GM12878 (cell line): ENCODE results near the gene ZSWIM7. TPM values are rescaled to one million over a fixed set of nuclear protein-coding genes. Genes with fewer than 3 reads are reported as not detected.
A peak's percentile ranks its signal among the peaks of the same experiment; 100 is the strongest.

Experiments used
- ATAC-seq: fragments of 200-7000 bp; cut with Tn5 transposase; 3 replicates; pipeline ENCODE4 v1.9.1; 2020; ENCODE audit warnings: mild to moderate bottlenecking, moderate library complexity
- BruUV-seq: library from RNA; stranded (reverse); fragments of 400-500 nt; replicated peaks from 2 replicates; lab custom pipeline; 2021; lab: Mats Ljungman, UMichigan
- CTCF ChIA-PET: fragments of 300-600 bp; sonication (Branson Sonifier 250); formaldehyde crosslinking; extraction: SDS; loops from one replicate; lab custom pipeline; 2021; ENCODE audit warnings: inconsistent platforms; lab: Yijun Ruan, JAX
- POLR2A ChIA-PET: fragments of 350-600 bp; formaldehyde crosslinking; extraction: SDS; loops from one replicate; lab custom pipeline; 2021; ENCODE audit warnings: inconsistent platforms; lab: Charles Lee
- RAD21 ChIA-PET: fragments of 300-600 bp; sonication (Branson Sonifier 250); formaldehyde crosslinking; loops from one replicate; lab custom pipeline; 2023; ENCODE audit warnings: antibody characterized with exemption; ENCODE audit not compliant: unreplicated experiment; lab: Charles Lee
- SMC1A ChIA-PET: fragments of 300-600 bp; sonication (Branson Sonifier 250); formaldehyde crosslinking; loops from one replicate; lab custom pipeline; 2023; ENCODE audit not compliant: unreplicated experiment, uncharacterized antibody; lab: Charles Lee
- DNase-seq: peaks from one replicate; pipeline ENCODE4 v3.0.0-alpha.2; 2011; ENCODE audit warnings: low read depth, low spot score
- FAIRE-seq: peaks from 3 replicates; lab custom pipeline; 2011; peaks lifted over from hg19 to GRCh38; lab: Jason Lieb, UNC
- H2AFZ ChIP-seq: 2 replicates; pipeline ENCODE4 v1.6.0; 2011; ENCODE audit warnings: low read depth, low read length, control low read depth; ENCODE audit not compliant: control insufficient read depth
- H3K27ac ChIP-seq: 2 replicates; pipeline ENCODE4 v1.5.1; 2011; ENCODE audit warnings: control low read depth; ENCODE audit not compliant: control insufficient read depth, insufficient read depth
- H3K27me3 ChIP-seq, 2 experiments: replicated peaks in 1 of 2; 2 replicates each; pipeline versions ENCODE4 v1.6.0 to v1.6.1; 2011; ENCODE audit warnings: low read length in 1 of 2; ENCODE audit not compliant: control insufficient read depth in 2 of 2, insufficient read depth in 2 of 2
- H3K36me3 ChIP-seq, 2 experiments: 2 replicates each; pipeline ENCODE4 v1.5.1; 2011; ENCODE audit warnings: low read length in 1 of 2; ENCODE audit not compliant: control insufficient read depth in 2 of 2, insufficient read depth in 2 of 2
- H3K4me1 ChIP-seq: 2 replicates; pipeline ENCODE4 v1.6.1; 2011; ENCODE audit warnings: mild to moderate bottlenecking, low read length, moderate library complexity, mixed read lengths; ENCODE audit not compliant: control insufficient read depth, insufficient read depth
- H3K4me2 ChIP-seq: 2 replicates; pipeline ENCODE4 v1.6.0; 2011; ENCODE audit warnings: control low read depth; ENCODE audit not compliant: control insufficient read depth, insufficient read depth
- H3K4me3 ChIP-seq: fragments of 200-600 bp; sonication (generic); 2 replicates; pipeline ENCODE4 v1.5.1; 2016
- H3K79me2 ChIP-seq: 2 replicates; pipeline ENCODE4 v1.6.0; 2011; ENCODE audit warnings: low read length; ENCODE audit not compliant: control insufficient read depth, insufficient read depth
- H3K9ac ChIP-seq: 2 replicates; pipeline ENCODE4 v1.8.0; 2011; ENCODE audit warnings: low read length, control low read depth, mixed read lengths; ENCODE audit not compliant: control insufficient read depth, insufficient read depth
- H3K9me3 ChIP-seq: replicated peaks from 3 replicates; pipeline ENCODE4 v1.5.1; 2011; ENCODE audit warnings: mild to moderate bottlenecking, low read length; ENCODE audit not compliant: control insufficient read depth, insufficient read depth
- H4K20me1 ChIP-seq: 2 replicates; pipeline ENCODE4 v1.6.0; 2011; ENCODE audit not compliant: control insufficient read depth, insufficient read depth
- BCL11A ChIP-seq: IDR thresholded peaks from 2 replicates; pipeline ENCODE4 v1.6.1; 2011; ENCODE audit warnings: low read depth, low read length
- LARP7 ChIP-seq: fragments of 450-650 bp; IDR thresholded peaks from 2 replicates; pipeline ENCODE4 v1.6.1; 2017; ENCODE audit warnings: mild to moderate bottlenecking
- MEF2B ChIP-seq: fragments of 450-650 bp; IDR thresholded peaks from 2 replicates; pipeline ENCODE4 v1.6.1; 2018; ENCODE audit warnings: mild to moderate bottlenecking, moderate library complexity; ENCODE audit not compliant: partially characterized antibody, poor library complexity, severe bottlenecking
- RFX5 ChIP-seq: IDR thresholded peaks from 2 replicates; pipeline ENCODE4 v1.6.1; 2011; ENCODE audit warnings: low read depth, low read length, improper control_type of control experiment
- SIX5 ChIP-seq: IDR thresholded peaks from 2 replicates; pipeline ENCODE4 v1.6.1; 2011; ENCODE audit warnings: mild to moderate bottlenecking, low read depth, low read length, moderate library complexity; ENCODE audit not compliant: severe bottlenecking
- WGBS: methylation state at CpG from one replicate; pipeline ENCODE4 v1.1.6; 2016; ENCODE audit warnings: low lambda C conversion rate; ENCODE audit not compliant: insufficient replicate concordance, insufficient coverage; ENCODE audit errors: missing lambda C conversion rate; 5-methylcytosine and 5-hydroxymethylcytosine counted together
- in situ Hi-C: fragments of 300-500 bp; cut with MboI; formaldehyde crosslinking; loops from 9 replicates; pipeline ENCODE4 v1.14.3; 2018; ENCODE audit warnings: mixed read lengths
- intact Hi-C: fragments of 100-400 bp; cut with micrococcal nuclease; formaldehyde crosslinking; loops from one replicate; pipeline ENCODE4 v1.14.2; 2022; ENCODE audit not compliant: unreplicated experiment
- polyA plus RNA-seq, 11 experiments: library from polyadenylated mRNA; depleted of rRNA in 4 of 11; unstranded in 6 of 11; stranded (reverse) in 5 of 11; fragments of >200 nt; fragmentation: Nextera tagmentation in 4 of 11; fragmentation: Illumina TruSeq in 1 of 11; extraction: Ambion mirVana in 4 of 11; extraction: Trizol in 1 of 11; gene quantifications; 1 replicate in 1 of 11; 2 replicates in 10 of 11; pipeline versions ENCODE4 v1.2.1 to v1.2.3, GENCODE V29; 2011 to 2016; ENCODE audit warnings: inconsistent platforms in 2 of 11, missing spikeins in 2 of 11, low read depth in 1 of 11
- total RNA-seq, 4 experiments: library from RNA; depleted of rRNA in 3 of 4; stranded (reverse); fragments of >200 nt in 3 of 4; fragmentation: Illumina TruSeq in 1 of 4; extraction: Trizol in 1 of 4; gene quantifications; 2 replicates each; pipeline versions ENCODE4 v1.2.1 to v1.2.3, GENCODE V29; 2013 to 2021
- TF ChIP-seq, protein P1 (sequence below): fragments of 450-650 bp; IDR thresholded peaks from 2 replicates; pipeline ENCODE4 v1.6.1; 2016; ENCODE audit warnings: mild to moderate bottlenecking, moderate library complexity, borderline replicate concordance
- TF ChIP-seq, protein P2 (sequence below): fragments of 450-650 bp; IDR thresholded peaks from 2 replicates; pipeline ENCODE4 v1.6.1; 2018; ENCODE audit warnings: borderline replicate concordance, mild to moderate bottlenecking; ENCODE audit not compliant: partially characterized antibody

The ZSWIM7 gene
- total and polyA plus RNA-seq, 10 of the 15 experiments (the other 5 are each of a cell fraction or from before 2014, with no cell fraction given), result 7.0 to 26.6 (median 9.9) TPM

DNA sequence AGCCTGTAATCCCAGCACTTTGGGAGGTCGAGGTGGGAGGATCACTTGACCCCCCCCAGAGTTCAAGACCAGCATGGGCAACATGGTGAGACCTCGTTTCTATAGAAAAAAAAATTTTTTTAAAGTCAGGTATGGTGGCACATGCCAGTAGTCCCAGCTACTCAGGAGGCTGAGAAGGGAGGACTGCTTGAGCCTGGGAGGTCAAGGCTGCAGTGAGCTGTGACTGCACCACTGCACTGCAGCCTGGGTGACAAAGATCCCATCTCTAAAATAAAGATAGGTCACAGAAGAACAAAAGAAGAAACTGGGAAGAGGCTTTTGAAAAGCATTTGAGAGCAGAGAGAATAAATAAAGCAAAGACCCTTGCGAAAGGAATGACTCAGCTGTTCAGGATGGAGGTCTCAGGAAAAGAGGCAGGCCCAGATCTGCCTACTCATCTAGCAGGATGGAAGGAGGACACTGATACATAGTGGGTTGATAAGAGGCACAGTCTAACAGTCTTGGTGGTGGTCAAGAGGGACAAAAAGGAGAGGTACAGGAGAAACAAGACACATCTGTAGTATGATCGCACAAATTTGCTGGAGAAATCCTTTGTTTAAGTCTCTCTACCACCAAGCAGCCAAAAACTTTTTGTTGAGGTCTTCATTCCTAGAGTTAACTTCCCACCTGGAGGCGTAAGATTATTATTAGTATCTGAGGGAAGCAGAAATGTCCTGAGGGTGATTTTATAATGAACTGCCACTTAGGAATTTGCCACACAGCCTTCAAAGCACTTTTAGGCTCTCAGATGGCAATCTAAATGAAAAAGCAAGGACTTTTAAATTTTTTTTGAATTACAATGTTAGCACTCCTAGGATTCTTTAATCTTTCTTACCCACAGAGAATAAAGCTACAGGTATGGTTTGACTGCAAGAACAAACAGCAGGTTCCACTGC lies 17.6 kb downstream of the ZSWIM7 start:
- no peaks in the 10 kb centered on the region for H3K36me3 ChIP-seq

DNA sequence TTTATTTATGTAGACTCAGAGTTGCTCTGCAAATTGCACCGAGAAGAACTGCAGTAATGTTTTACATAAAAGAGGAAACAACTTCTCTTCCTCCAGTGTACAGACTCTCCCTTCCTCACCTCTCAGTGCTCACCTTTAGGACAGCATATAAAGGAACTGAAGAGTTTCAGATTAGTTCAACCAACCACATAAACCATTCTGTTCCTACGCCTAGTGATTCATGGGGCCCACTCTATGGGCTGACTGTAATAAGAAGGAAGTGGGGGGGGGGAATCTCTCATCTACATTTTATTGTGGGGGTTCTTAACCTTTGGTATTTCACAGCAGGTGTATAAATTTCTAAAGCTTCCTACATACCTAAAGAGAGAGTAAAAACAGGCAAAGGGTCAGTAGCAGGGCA lies 18.3 kb downstream of the ZSWIM7 start:
- Histone ChIP-seq H3K4me3 (no peak overlapping the region), H3K4me2 (peak overlapping the region; percentile 56), H3K36me3 (no peaks in the 10 kb centered on the region), H3K79me2 (no peaks in the 10 kb centered on the region), H3K9me3 (no peaks in the 10 kb centered on the region), H3K4me1 (peaks cover 17% of the 10 kb centered on the region), H3K27me3 (no peaks in the 10 kb centered on the region), H4K20me1 (0 out of 2 replicates have a peak, but pooled peaks cover 3% of the 10 kb centered on the region), H3K9ac (no peak overlapping the region), H2AFZ (no peak overlapping the region), H3K27ac (no peak overlapping the region)
- in situ Hi-C loops (loop anchor here (25.0 kb wide), 2 partner anchors 419 to 719 kb away; partner anchors contain the start of genes PMP22 and TVP23C), intact Hi-C loops (no loop called here)
- no TSS peak for BruUV-seq
- 5% methylated on average over 2 of the region's 2 CpGs for WGBS
- POLR2A ChIA-PET, result no interaction called here
- DNase-seq (peak; percentile 55), FAIRE-seq (peak; percentile 80), ATAC-seq (peak; percentile 98)
- RAD21 ChIA-PET, result interaction anchor here (0.7 kb wide), 1 partner anchor 232 kb away, joined by 3 read pairs; no protein-coding TSS in a partner anchor
- CTCF ChIA-PET, result no interaction called here
- SMC1A ChIA-PET, result interaction anchor here (0.7 to 1.8 kb wide), 2 partner anchors 17 to 23 kb away, joined by 3 to 5 read pairs; no protein-coding TSS in a partner anchor
- TF ChIP-seq, protein P1, sequence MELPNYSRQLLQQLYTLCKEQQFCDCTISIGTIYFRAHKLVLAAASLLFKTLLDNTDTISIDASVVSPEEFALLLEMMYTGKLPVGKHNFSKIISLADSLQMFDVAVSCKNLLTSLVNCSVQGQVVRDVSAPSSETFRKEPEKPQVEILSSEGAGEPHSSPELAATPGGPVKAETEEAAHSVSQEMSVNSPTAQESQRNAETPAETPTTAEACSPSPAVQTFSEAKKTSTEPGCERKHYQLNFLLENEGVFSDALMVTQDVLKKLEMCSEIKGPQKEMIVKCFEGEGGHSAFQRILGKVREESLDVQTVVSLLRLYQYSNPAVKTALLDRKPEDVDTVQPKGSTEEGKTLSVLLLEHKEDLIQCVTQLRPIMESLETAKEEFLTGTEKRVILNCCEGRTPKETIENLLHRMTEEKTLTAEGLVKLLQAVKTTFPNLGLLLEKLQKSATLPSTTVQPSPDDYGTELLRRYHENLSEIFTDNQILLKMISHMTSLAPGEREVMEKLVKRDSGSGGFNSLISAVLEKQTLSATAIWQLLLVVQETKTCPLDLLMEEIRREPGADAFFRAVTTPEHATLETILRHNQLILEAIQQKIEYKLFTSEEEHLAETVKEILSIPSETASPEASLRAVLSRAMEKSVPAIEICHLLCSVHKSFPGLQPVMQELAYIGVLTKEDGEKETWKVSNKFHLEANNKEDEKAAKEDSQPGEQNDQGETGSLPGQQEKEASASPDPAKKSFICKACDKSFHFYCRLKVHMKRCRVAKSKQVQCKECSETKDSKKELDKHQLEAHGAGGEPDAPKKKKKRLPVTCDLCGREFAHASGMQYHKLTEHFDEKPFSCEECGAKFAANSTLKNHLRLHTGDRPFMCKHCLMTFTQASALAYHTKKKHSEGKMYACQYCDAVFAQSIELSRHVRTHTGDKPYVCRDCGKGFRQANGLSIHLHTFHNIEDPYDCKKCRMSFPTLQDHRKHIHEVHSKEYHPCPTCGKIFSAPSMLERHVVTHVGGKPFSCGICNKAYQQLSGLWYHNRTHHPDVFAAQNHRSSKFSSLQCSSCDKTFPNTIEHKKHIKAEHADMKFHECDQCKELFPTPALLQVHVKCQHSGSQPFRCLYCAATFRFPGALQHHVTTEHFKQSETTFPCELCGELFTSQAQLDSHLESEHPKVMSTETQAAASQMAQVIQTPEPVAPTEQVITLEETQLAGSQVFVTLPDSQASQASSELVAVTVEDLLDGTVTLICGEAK, result no peak
- TF ChIP-seq MEF2B (no peak), BCL11A (peak; percentile 41; the same call in 1 of the 2 replicates), RFX5 (no peak), LARP7 (no peak)
- TF ChIP-seq, protein P2, sequence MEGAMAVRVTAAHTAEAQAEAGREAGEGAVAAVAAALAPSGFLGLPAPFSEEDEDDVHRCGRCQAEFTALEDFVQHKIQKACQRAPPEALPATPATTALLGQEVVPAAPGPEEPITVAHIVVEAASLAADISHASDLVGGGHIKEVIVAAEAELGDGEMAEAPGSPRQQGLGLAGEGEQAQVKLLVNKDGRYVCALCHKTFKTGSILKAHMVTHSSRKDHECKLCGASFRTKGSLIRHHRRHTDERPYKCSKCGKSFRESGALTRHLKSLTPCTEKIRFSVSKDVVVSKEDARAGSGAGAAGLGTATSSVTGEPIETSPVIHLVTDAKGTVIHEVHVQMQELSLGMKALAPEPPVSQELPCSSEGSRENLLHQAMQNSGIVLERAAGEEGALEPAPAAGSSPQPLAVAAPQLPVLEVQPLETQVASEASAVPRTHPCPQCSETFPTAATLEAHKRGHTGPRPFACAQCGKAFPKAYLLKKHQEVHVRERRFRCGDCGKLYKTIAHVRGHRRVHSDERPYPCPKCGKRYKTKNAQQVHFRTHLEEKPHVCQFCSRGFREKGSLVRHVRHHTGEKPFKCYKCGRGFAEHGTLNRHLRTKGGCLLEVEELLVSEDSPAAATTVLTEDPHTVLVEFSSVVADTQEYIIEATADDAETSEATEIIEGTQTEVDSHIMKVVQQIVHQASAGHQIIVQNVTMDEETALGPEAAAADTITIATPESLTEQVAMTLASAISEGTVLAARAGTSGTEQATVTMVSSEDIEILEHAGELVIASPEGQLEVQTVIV, result no peak

More for the DNA sequence above, 17.6 kb downstream of the ZSWIM7 start:
- ChIA-PET CTCF (no interaction called here), POLR2A (no interaction called here), SMC1A (interaction anchor here (0.7 to 1.8 kb wide), 3 partner anchors 12 to 24 kb away, joined by 3 to 5 read pairs (median 3); no protein-coding TSS in a partner anchor), RAD21 (interaction anchor here (0.7 kb wide), 1 partner anchor 232 kb away, joined by 3 read pairs; no protein-coding TSS in a partner anchor)
- H3K27ac ChIP-seq, result no peak overlapping the region
- no peak overlapping the region for H3K9ac ChIP-seq
- H4K20me1 ChIP-seq, result 0 out of 2 replicates have a peak, but pooled peaks cover 3% of the 10 kb centered on the region
- H3K4me1 ChIP-seq, result peaks cover 17% of the 10 kb centered on the region
- no peaks in the 10 kb centered on the region for H3K79me2 ChIP-seq
- intact Hi-C loops, result no loop called here
- no TSS peak for BruUV-seq
- H3K27me3 ChIP-seq, result no peaks in the 10 kb centered on the region
- in situ Hi-C loops, result loop anchor here (25.0 kb wide), 2 partner anchors 420 to 720 kb away; partner anchors contain the start of genes PMP22 and TVP23C
- H2AFZ ChIP-seq, result no peak overlapping the region
- FAIRE-seq (no peak), DNase-seq (no peak), ATAC-seq (peak; percentile 12; the same call in 2 of the 3 replicates)
- TF ChIP-seq SIX5, result no peak
- 77% methylated on average over 5 of the region's 5 CpGs for WGBS
- no peak overlapping the region; the same call in 1 of the 2 replicates for H3K4me2 ChIP-seq
- no peak overlapping the region for H3K4me3 ChIP-seq
- H3K9me3 ChIP-seq, result no peaks in the 10 kb centered on the region
